Fibroblast of gingiva (primary cell): ENCODE measurements around the gene RIN2.
"Not testable (repeated sequence)": the region's sequence is repeated elsewhere in the genome, so short reads cannot be mapped to it uniquely, and the experiment has no call there.

ENCODE experiments used
- DNase-seq: peaks from one replicate; pipeline ENCODE4 v3.0.0-alpha.2; 2011; ENCODE audit warnings: low read depth

The RIN2 gene

DNA sequence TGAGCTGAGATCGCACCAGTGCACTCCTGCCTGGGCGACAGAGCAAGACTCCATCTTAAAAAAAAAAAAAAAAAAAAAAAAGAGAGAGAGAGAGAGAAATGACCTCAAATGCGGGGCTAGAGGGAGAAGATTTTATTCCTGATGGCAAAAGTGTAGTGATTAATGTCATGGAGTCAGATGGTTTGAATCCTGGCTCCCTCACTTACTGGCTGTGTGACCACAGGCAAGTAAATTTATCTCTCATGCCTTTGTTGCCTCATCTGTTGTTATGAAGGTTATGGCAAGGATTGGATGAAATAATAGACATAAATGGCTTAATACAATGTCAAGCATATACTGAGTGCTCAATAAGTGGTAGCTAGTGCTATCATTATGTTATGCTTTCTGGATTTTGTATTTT is 29.3 kb downstream of the RIN2 start:
- DNase-seq, result no peak

GRCh38 chr20:19789009-19789408 is 31.0 kb downstream of the RIN2 start:
- no peak for DNase-seq

DNA sequence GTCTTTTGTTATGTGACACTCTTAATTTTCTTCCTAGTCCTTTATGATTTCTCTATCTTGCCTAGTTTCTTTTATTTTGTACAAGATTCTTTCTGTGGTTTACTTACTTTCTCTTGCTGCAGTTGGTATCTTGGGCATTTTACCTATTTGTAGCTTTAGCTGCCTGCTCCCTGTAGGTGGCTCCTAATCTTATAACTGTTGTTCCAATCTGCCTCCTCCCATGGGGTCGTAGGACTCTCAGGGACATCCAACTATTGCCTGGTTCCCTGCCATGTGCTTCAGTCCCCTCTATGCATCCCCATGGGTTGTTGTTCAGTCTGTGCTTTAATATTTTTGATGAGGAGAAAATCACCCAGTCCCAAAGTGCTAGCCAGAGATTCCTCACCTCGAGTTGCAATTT is 31.4 kb downstream of the RIN2 start:
- DNase-seq, result no peak

- no peak for DNase-seq
These were observed 33.8 kb downstream of the RIN2 start for GRCh38 chr20:19791887-19792286.

DNA sequence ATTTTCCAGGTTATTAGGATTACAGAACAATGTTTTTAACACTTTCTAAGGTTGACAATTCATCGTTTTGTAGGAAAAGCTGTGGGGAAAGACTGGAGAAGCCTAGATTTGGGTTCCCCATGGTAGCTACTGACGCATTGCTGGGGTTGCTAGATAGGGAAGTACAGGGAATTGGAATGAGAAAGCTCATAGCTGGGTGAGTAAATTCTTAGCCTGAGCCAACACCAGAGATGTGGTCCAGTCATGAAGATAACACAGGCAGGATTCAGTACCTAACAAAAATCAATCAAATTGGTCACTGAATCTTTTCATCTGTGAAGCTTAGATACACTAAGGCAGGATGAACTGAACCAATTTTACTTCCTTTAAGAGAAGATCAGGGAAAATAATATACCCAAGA is 35.7 kb downstream of the RIN2 start:
- no peak for DNase-seq

GRCh38 chr20:19794941-19795340 is 36.9 kb downstream of the RIN2 start:
- DNase-seq, result no peak

GRCh38 chr20:19799325-19799724 is 41.3 kb downstream of the RIN2 start:
- DNase-seq, result no peak

GRCh38 chr20:19802099-19802491 is 44.0 kb downstream of the RIN2 start:
- DNase-seq, result no peak

GRCh38 chr20:19802492-19803158 is 44.6 kb downstream of the RIN2 start:
- no peak for DNase-seq

- not testable (repeated sequence) for DNase-seq
These were observed 48.2 kb downstream of the RIN2 start for GRCh38 chr20:19806276-19806675.

GRCh38 chr20:19806806-19807190 is 48.7 kb downstream of the RIN2 start:
- DNase-seq, result no peak

GRCh38 chr20:19807191-19807945 is 49.3 kb downstream of the RIN2 start:
- DNase-seq, result peak; percentile 74
